Liver (tissue), 9 donors: ENCODE results near the gene EPHB2. TPM values are rescaled to one million over a fixed set of nuclear protein-coding genes. Genes with fewer than 3 reads are reported as not detected.

ENCODE experiments used
- DNase-seq: peaks from one replicate; pipeline ENCODE4 v3.0.0-alpha.2; 2017; ENCODE audit warnings: low spot score
- H3K27ac ChIP-seq, 2 donors: one replicate each; pipeline ENCODE4 v1.7.0; 2013; ENCODE audit warnings: inconsistent platforms in 2 of 2, low read length in 2 of 2, control low read depth in 1 of 2, low read depth in 1 of 2, mild to moderate bottlenecking in 1 of 2
- H3K27me3 ChIP-seq, 4 donors: one replicate each; pipeline versions ENCODE4 v1.6.1 to v1.7.0; 2013; ENCODE audit warnings: low read length in 3 of 4, inconsistent platforms in 1 of 4, mild to moderate bottlenecking in 1 of 4, moderate library complexity in 1 of 4; ENCODE audit not compliant: control insufficient read depth in 4 of 4, insufficient read depth in 4 of 4
- H3K36me3 ChIP-seq, 4 donors: one replicate each; pipeline versions ENCODE4 v1.6.1 to v1.7.0; 2013; ENCODE audit warnings: low read length in 3 of 4, mild to moderate bottlenecking in 3 of 4, low read depth in 1 of 4, moderate library complexity in 1 of 4; ENCODE audit not compliant: control insufficient read depth in 4 of 4, insufficient read depth in 3 of 4
- H3K4me1 ChIP-seq, 4 donors: one replicate each; pipeline versions ENCODE4 v1.6.1 to v1.7.0; 2013; ENCODE audit warnings: low read length in 3 of 4, mild to moderate bottlenecking in 3 of 4, moderate library complexity in 1 of 4; ENCODE audit not compliant: control insufficient read depth in 4 of 4, insufficient read depth in 4 of 4
- H3K4me3 ChIP-seq, 3 donors: one replicate each; pipeline versions ENCODE4 v1.6.1 to v1.7.0; 2013; ENCODE audit warnings: low read length in 3 of 3, control low read depth in 1 of 3, low read depth in 1 of 3, mild to moderate bottlenecking in 1 of 3
- H3K9ac ChIP-seq, 2 donors: one replicate each; pipeline ENCODE4 v1.7.0; 2013; ENCODE audit warnings: low read length in 2 of 2, mild to moderate bottlenecking in 2 of 2, moderate library complexity in 2 of 2, control low read depth in 1 of 2, low read depth in 1 of 2
- H3K9me3 ChIP-seq, 4 donors: one replicate each; pipeline versions ENCODE4 v1.6.1 to v1.7.0; 2013; ENCODE audit warnings: low read length in 3 of 4; ENCODE audit not compliant: control insufficient read depth in 4 of 4
- ATF3 ChIP-seq: IDR thresholded peaks from 2 replicates; pipeline ENCODE4 v1.6.1; 2016; ENCODE audit warnings: antibody characterized with exemption
- CTCF ChIP-seq: fragments of 150-350 bp; IDR thresholded peaks from 2 replicates; pipeline ENCODE4 v1.5.1; 2017; ENCODE audit warnings: improper control_type of control experiment, low read depth, low read length; ENCODE audit not compliant: missing input control
- EGR1 ChIP-seq, 2 donors: IDR thresholded peaks; 2 replicates each; pipeline ENCODE4 v1.6.1; 2016 to 2018; ENCODE audit warnings: antibody characterized with exemption in 2 of 2, low read depth in 2 of 2
- FOXA1 ChIP-seq: IDR thresholded peaks from 2 replicates; pipeline ENCODE4 v1.6.1; 2016; ENCODE audit warnings: antibody characterized with exemption
- FOXA2 ChIP-seq: IDR thresholded peaks from 2 replicates; pipeline ENCODE4 v1.6.1; 2016; ENCODE audit warnings: antibody characterized with exemption
- GABPA ChIP-seq, 2 donors: IDR thresholded peaks in 1 of 2; conservative IDR thresholded peaks in 1 of 2; 2 replicates each; pipeline ENCODE4 v1.6.1; 2016; ENCODE audit warnings: antibody characterized with exemption in 2 of 2, mild to moderate bottlenecking in 1 of 2, moderate library complexity in 1 of 2
- HNF4A ChIP-seq, 2 donors: conservative IDR thresholded peaks; 2 replicates each; pipeline ENCODE4 v1.6.1; 2016; ENCODE audit warnings: antibody characterized with exemption in 2 of 2, mild to moderate bottlenecking in 2 of 2
- HNF4G ChIP-seq: IDR thresholded peaks from 2 replicates; pipeline ENCODE4 v1.6.1; 2016; ENCODE audit warnings: antibody characterized with exemption
- JUND ChIP-seq, 2 donors: IDR thresholded peaks; 2 replicates each; pipeline ENCODE4 v1.6.1; 2016; ENCODE audit warnings: antibody characterized with exemption in 2 of 2
- MAX ChIP-seq: IDR thresholded peaks from 2 replicates; pipeline ENCODE4 v1.6.1; 2016; ENCODE audit warnings: antibody characterized with exemption
- RAD21 ChIP-seq, 2 donors: IDR thresholded peaks; 2 replicates each; pipeline ENCODE4 v1.6.1; 2016; ENCODE audit warnings: antibody characterized with exemption in 2 of 2, mild to moderate bottlenecking in 2 of 2
- REST ChIP-seq: IDR thresholded peaks from 2 replicates; pipeline ENCODE4 v1.6.1; 2016; ENCODE audit warnings: antibody characterized with exemption, mild to moderate bottlenecking
- RXRA ChIP-seq, 2 donors: IDR thresholded peaks; 2 replicates each; pipeline ENCODE4 v1.6.1; 2017 to 2018; ENCODE audit warnings: antibody characterized with exemption in 2 of 2, mild to moderate bottlenecking in 1 of 2
- SP1 ChIP-seq: IDR thresholded peaks from 2 replicates; pipeline ENCODE4 v1.6.1; 2018; ENCODE audit warnings: antibody characterized with exemption, mild to moderate bottlenecking
- TAF1 ChIP-seq: conservative IDR thresholded peaks from 2 replicates; pipeline ENCODE4 v1.6.1; 2016; ENCODE audit warnings: antibody characterized with exemption, mild to moderate bottlenecking
- YY1 ChIP-seq: IDR thresholded peaks from 2 replicates; pipeline ENCODE4 v1.6.1; 2016; ENCODE audit warnings: antibody characterized with exemption, mild to moderate bottlenecking
- ZBTB33 ChIP-seq: IDR thresholded peaks from 2 replicates; pipeline ENCODE4 v1.6.1; 2016; ENCODE audit warnings: antibody characterized with exemption
- WGBS: extraction: QIAGEN DNeasy Blood & Tissue Kit; methylation state at CpG from one replicate; pipeline ENCODE4 v1.1.7; 2013; 5-methylcytosine and 5-hydroxymethylcytosine counted together
- polyA plus RNA-seq, 2 donors: library from polyadenylated mRNA; stranded (reverse) in 1 of 2; unstranded in 1 of 2; fragments of 200-250 nt in 1 of 2; fragments of >200 nt in 1 of 2; fragmentation: Nextera tagmentation in 1 of 2; extraction: Ambion mirVana in 1 of 2; gene quantifications; one replicate each; pipeline versions ENCODE4 v1.2.1 to v1.2.3, GENCODE V29; 2013 to 2015
- total RNA-seq, 2 donors: library from RNA; depleted of rRNA; stranded (reverse); fragments of >200 nt; gene quantifications; one replicate each; pipeline ENCODE4 v1.2.3, GENCODE V29; 2014
- donor health status: healthy.
- donor health status: healthy.
- donor health status: healthy.
- donor health status: healthy.
- donor health status: healthy.

EPHB2 gene
- total and polyA plus RNA-seq, 4 donors, result 0.07 to 1.0 (median 0.38) TPM

- Histone ChIP-seq H3K9ac (no peak overlapping the region), H3K4me3 (no peak overlapping the region), H3K4me1 (no peaks in the 10 kb centered on the region), H3K27me3 (no peaks in the 10 kb centered on the region), H3K9me3 (no peaks in the 10 kb centered on the region), H3K27ac (no peak overlapping the region), H3K36me3 (no peaks in the 10 kb centered on the region)
- no peak for TF ChIP-seq MAX
- no peak for TF ChIP-seq YY1
- no peak for TF ChIP-seq ZBTB33
- TF ChIP-seq ATF3, result no peak
- TF ChIP-seq SP1, result no peak
- TF ChIP-seq REST, result no peak
- no peak for TF ChIP-seq CTCF
- TF ChIP-seq FOXA2, result no peak
- TF ChIP-seq GABPA (IDR thresholded peaks at IDR 0.05 in 1 of 2, conservative IDR thresholded peaks at IDR 0.05 in 1 of 2), result no peak
- no peak for TF ChIP-seq FOXA1
- no peak for TF ChIP-seq HNF4A (conservative IDR thresholded peaks at IDR 0.05)
- TF ChIP-seq RXRA (IDR thresholded peaks at IDR 0.05), result no peak
- no peak for TF ChIP-seq EGR1 (IDR thresholded peaks at IDR 0.05; ENCODE audit: low read depth in 2 of 2)
- WGBS, result 83% methylated on average over 12 of the region's 12 CpGs
- DNase-seq, result no peak
Observed at GRCh38 chr1:22753481-22753971, 42.9 kb downstream of the EPHB2 start.

GRCh38 chr1:22754106-22754768, 43.6 kb downstream of the EPHB2 start:
- Histone ChIP-seq H3K4me3 (no peak overlapping the region), H3K27me3 (no peaks in the 10 kb centered on the region), H3K4me1 (no peaks in the 10 kb centered on the region), H3K9me3 (no peaks in the 10 kb centered on the region), H3K9ac (no peak overlapping the region), H3K27ac (no peak overlapping the region), H3K36me3 (no peaks in the 10 kb centered on the region)
- 82% methylated on average over 10 of the region's 10 CpGs for WGBS
- no peak for DNase-seq
- no peak for TF ChIP-seq RAD21 (IDR thresholded peaks at IDR 0.05)
- TF ChIP-seq JUND (IDR thresholded peaks at IDR 0.05), result no peak
- TF ChIP-seq ATF3, result no peak
- TF ChIP-seq MAX, result no peak
- TF ChIP-seq FOXA2, result no peak
- no peak for TF ChIP-seq HNF4G
- TF ChIP-seq GABPA (IDR thresholded peaks at IDR 0.05 in 1 of 2, conservative IDR thresholded peaks at IDR 0.05 in 1 of 2), result no peak
- no peak for TF ChIP-seq CTCF
- TF ChIP-seq TAF1, result no peak
- TF ChIP-seq HNF4A (conservative IDR thresholded peaks at IDR 0.05), result no peak
- no peak for TF ChIP-seq FOXA1
- no peak for TF ChIP-seq YY1
- TF ChIP-seq RXRA (IDR thresholded peaks at IDR 0.05), result no peak
- no peak for TF ChIP-seq SP1
- no peak for TF ChIP-seq EGR1 (IDR thresholded peaks at IDR 0.05; ENCODE audit: low read depth in 2 of 2)
